ENCODE data around the gene ETAA1.

The ETAA1 gene

GRCh38 chr2:67438337-67438736, 41.2 kb downstream of the ETAA1 start:
- no peak for DNase-seq

GRCh38 chr2:67445652-67446268, 48.6 kb downstream of the ETAA1 start:
- DNase-seq = no peak

GRCh38 chr2:67446491-67446911, 49.4 kb downstream of the ETAA1 start:
- DNase-seq = no peak

GRCh38 chr2:67448648-67449047, 51.5 kb downstream of the ETAA1 start:
- DNase-seq = no peak

GRCh38 chr2:67451086-67451832, 54.1 kb downstream of the ETAA1 start:
- DNase-seq = no peak

- DNase-seq = no peak
Measured at GRCh38 chr2:67453310-67453709, 56.2 kb downstream of the ETAA1 start.

- DNase-seq = no peak
Measured at GRCh38 chr2:67455219-67456142, 58.3 kb downstream of the ETAA1 start.

- DNase-seq = no peak
Measured at GRCh38 chr2:67456428-67456827, 59.3 kb downstream of the ETAA1 start.

GRCh38 chr2:67457699-67458098, 60.6 kb downstream of the ETAA1 start:
- no peak for DNase-seq

- no peak for DNase-seq
Measured at GRCh38 chr2:67459761-67460160, 62.6 kb downstream of the ETAA1 start.
